ENCODE data around the gene TNFRSF8. TPM values are rescaled to one million over a fixed set of nuclear protein-coding genes. Genes with fewer than 3 reads are reported as not detected.

The TNFRSF8 gene
- total and polyA plus RNA-seq, 12 donors, result 0.17 to 0.61 (median 0.42) TPM; not detected in 1

- Histone ChIP-seq H3K27me3 (no peaks in the 10 kb centered on the region), H3K9me3 (replicated peaks in 1 of 3) (no peaks in the 10 kb centered on the region), H3K36me3 (replicated peaks in 1 of 2) (peaks cover 0 to 14% of the 10 kb centered on the region in 2 donors), H3K4me1 (replicated peaks in 1 of 2) (peaks cover 19 to 43% of the 10 kb centered on the region in 2 donors), H3K4me3 (no peak overlapping the region), H3K27ac (peak overlapping the region in 1 of 5 donors; percentile 22)
- TF ChIP-seq POLR2A (IDR thresholded peaks at IDR 0.05), result no peak
- TF ChIP-seq, protein P1, sequence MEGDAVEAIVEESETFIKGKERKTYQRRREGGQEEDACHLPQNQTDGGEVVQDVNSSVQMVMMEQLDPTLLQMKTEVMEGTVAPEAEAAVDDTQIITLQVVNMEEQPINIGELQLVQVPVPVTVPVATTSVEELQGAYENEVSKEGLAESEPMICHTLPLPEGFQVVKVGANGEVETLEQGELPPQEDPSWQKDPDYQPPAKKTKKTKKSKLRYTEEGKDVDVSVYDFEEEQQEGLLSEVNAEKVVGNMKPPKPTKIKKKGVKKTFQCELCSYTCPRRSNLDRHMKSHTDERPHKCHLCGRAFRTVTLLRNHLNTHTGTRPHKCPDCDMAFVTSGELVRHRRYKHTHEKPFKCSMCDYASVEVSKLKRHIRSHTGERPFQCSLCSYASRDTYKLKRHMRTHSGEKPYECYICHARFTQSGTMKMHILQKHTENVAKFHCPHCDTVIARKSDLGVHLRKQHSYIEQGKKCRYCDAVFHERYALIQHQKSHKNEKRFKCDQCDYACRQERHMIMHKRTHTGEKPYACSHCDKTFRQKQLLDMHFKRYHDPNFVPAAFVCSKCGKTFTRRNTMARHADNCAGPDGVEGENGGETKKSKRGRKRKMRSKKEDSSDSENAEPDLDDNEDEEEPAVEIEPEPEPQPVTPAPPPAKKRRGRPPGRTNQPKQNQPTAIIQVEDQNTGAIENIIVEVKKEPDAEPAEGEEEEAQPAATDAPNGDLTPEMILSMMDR (IDR thresholded peaks at IDR 0.05), result no peak
- intact Hi-C loops (cut with DNase I), result no loop called here
- DNase-seq, result no peak
- 63 to 83% (median 75%) methylated on average over 8 to 13 of the region's 13 CpGs for WGBS, 4 donors
Measured at GRCh38 chr1:12188657-12189327, 125.7 kb downstream of the TNFRSF8 start.

GRCh38 chr1:12189328-12189682 is 126.2 kb downstream of the TNFRSF8 start:
- H3K4me1 ChIP-seq (replicated peaks in 1 of 2), result peaks cover 19 to 41% of the 10 kb centered on the region in 2 donors
- no peak overlapping the region for H3K27ac ChIP-seq
- H3K36me3 ChIP-seq (replicated peaks in 1 of 2), result peaks cover 0 to 14% of the 10 kb centered on the region in 2 donors
- no peak for DNase-seq
- intact Hi-C loops (cut with DNase I), result no loop called here
- no peaks in the 10 kb centered on the region for H3K9me3 ChIP-seq (replicated peaks in 1 of 3)
- TF ChIP-seq POLR2A (IDR thresholded peaks at IDR 0.05), result no peak
- TF ChIP-seq, protein P1 (IDR thresholded peaks at IDR 0.05), result no peak
- H3K27me3 ChIP-seq, result no peaks in the 10 kb centered on the region
- 68 to 74% (median 71%) methylated on average over 2 to 5 of the region's 5 CpGs for WGBS, 4 donors
- H3K4me3 ChIP-seq, result no peak overlapping the region

GRCh38 chr1:12191242-12192032 is 128.3 kb downstream of the TNFRSF8 start:
- no peak for DNase-seq
- Histone ChIP-seq H3K4me1 (replicated peaks in 1 of 2) (peaks cover under 1 to 19% of the 10 kb centered on the region in 2 donors), H3K9me3 (replicated peaks in 1 of 3) (no peaks in the 10 kb centered on the region), H3K4me3 (no peak overlapping the region), H3K27me3 (no peaks in the 10 kb centered on the region), H3K27ac (no peak overlapping the region), H3K36me3 (replicated peaks in 1 of 2) (peaks cover 0 to 18% of the 10 kb centered on the region in 2 donors)
- TF ChIP-seq POLR2A (IDR thresholded peaks at IDR 0.05), result no peak
- TF ChIP-seq, protein P1 (IDR thresholded peaks at IDR 0.05), result no peak
- intact Hi-C loops (cut with DNase I), result no loop called here
- WGBS, 4 donors, result 84 to 91% (median 90%) methylated on average over 40 to 58 of the region's 58 CpGs

Small RNA genes lying within 50 kb of the gene (microRNA-seq; reads per million reads assigned to microRNA genes)
- gene MIR4632 (0.45 to 2.0 (median 1.1) reads per million in 3 donors), gene MIR6729 (0 to 1.4 (median 0.45) reads per million in 3 donors), gene MIR7846 (0.89 to 2.7 (median 1.7) reads per million in 3 donors)

Small RNA genes lying within 50 kb of the gene (small RNA-seq; reads per million reads assigned to genes)
- 0 reads per million in 2 donors for gene AL096840.1
- gene MIR4632, result 0 reads per million in 2 donors
- gene MIR6729, result 0 to 0.08 reads per million in 2 donors
- gene RF00019, result 0 reads per million in 2 donors
- 0 reads per million in 2 donors for gene RN7SL649P
- 0 reads per million in 2 donors for gene RNU6-777P
- gene RPL23AP89, result 0 reads per million in 2 donors

Other genes starting within 250 kb of the TNFRSF8 start
- not detected for gene NPPA, start 215.5 kb upstream of the TNFRSF8 start, total RNA-seq
- gene NPPA, start 215.5 kb upstream of the TNFRSF8 start, polyA plus RNA-seq, result 1 to 10 TPM in 1 of 3 donors, under 1 TPM in 1, not detected in 1; 0.17 to 2.7 TPM
- not detected for gene NPPB, start 204.4 kb upstream of the TNFRSF8 start, total RNA-seq
- 1 to 10 TPM in 1 of 3 donors, not detected in 2; 1.1 TPM for gene NPPB, start 204.4 kb upstream of the TNFRSF8 start, polyA plus RNA-seq
- 100 to 1,000 TPM in 2 of 9 donors, 10 to 100 TPM in 7; 27.6 to 119 (median 56.0) TPM for gene KIAA2013, start 136.9 kb upstream of the TNFRSF8 start, total RNA-seq
- gene KIAA2013, start 136.9 kb upstream of the TNFRSF8 start, polyA plus RNA-seq, result 10 to 100 TPM; 15.2 to 25.8 (median 15.5) TPM
- 100 to 1,000 TPM in 4 of 9 donors, 10 to 100 TPM in 5; 54.7 to 133 (median 85.6) TPM for gene PLOD1, start 128.6 kb upstream of the TNFRSF8 start, total RNA-seq
- 10 to 100 TPM; 37.1 to 52.8 (median 49.1) TPM for gene PLOD1, start 128.6 kb upstream of the TNFRSF8 start, polyA plus RNA-seq
- 100 to 1,000 TPM in 1 of 9 donors, 10 to 100 TPM in 8; 43.7 to 103 (median 65.8) TPM for gene MFN2, start 82.9 kb upstream of the TNFRSF8 start, total RNA-seq
- gene MFN2, start 82.9 kb upstream of the TNFRSF8 start, polyA plus RNA-seq, result 10 to 100 TPM; 26.6 to 70.5 (median 27.0) TPM
- 10 to 100 TPM; 14.5 to 60.7 (median 25.5) TPM for gene MIIP, start 43.8 kb upstream of the TNFRSF8 start, total RNA-seq
- 10 to 100 TPM in 2 of 3 donors, 1 to 10 TPM in 1; 5.0 to 71.1 (median 43.7) TPM for gene MIIP, start 43.8 kb upstream of the TNFRSF8 start, polyA plus RNA-seq
- gene TNFRSF1B, start 103.7 kb downstream of the TNFRSF8 start, total RNA-seq, result 10 to 100 TPM in 8 of 9 donors, 1 to 10 TPM in 1; 4.0 to 58.3 (median 34.0) TPM
- 10 to 100 TPM in 2 of 3 donors, 1 to 10 TPM in 1; 7.7 to 11.7 (median 10.7) TPM for gene TNFRSF1B, start 103.7 kb downstream of the TNFRSF8 start, polyA plus RNA-seq
- 10 to 100 TPM; 23.3 to 62.3 (median 42.9) TPM for gene VPS13D, start 166.7 kb downstream of the TNFRSF8 start, total RNA-seq
- gene VPS13D, start 166.7 kb downstream of the TNFRSF8 start, polyA plus RNA-seq, result 10 to 100 TPM; 17.0 to 23.3 (median 23.2) TPM

Data from adrenal gland (tissue), 12 donors.